ENCODE measurements around the gene SOX12. TPM values are rescaled to one million over a fixed set of nuclear protein-coding genes. Genes with fewer than 3 reads are reported as not detected.

The SOX12 gene
- total RNA-seq, 2 donors from 2014 or later, result 5.3 TPM

DNA sequence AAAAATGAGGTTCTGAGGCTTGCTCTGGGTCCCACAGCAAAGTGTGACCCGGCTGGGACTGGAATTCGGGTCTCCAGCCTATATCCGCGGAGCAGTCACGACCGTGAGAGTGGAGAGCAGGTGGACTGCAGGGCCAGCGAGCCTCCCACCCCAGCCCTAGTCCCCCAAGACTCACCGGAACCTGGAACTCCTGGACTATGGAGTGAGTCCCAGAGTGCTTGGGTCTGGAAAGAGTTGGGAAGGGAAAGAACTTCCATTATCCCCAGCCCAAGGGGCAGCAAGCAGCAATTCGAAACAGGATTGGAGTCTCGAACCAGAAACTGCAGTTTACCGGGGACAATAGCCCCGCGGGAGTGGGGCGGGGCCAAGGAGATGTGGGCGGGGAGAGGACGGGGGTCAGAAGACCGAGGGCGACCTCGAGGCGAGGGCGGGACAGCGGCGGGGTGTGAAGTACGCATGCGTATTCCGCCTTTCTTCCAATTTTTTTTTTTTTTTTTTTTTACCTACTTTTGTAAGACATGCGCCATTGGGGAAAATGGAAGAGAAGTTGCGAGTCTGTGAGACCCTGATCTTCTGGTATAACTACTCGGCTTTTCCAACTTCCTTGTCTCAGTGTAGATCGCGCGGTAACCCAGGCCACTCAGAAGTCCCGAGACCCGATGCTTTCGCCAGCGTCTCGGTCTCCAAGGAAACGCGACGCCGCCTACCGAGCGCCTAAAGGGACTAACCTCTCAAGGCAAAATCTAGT, 35.1 kb upstream of the SOX12 start, which contains the start of gene C20orf96:
Gene C20orf96, minus strand, starts transcription at position 667 of the 748 bp plus-strand sequence. Its CDS starts 140 bp downstream, at position 527.
- no peaks in the 10 kb centered on the region for H3K36me3 ChIP-seq
- H3K27ac ChIP-seq, result peak within 1 kb of the TSS; percentile 77 to 81
- H3K9me3 ChIP-seq, result no peaks in the 10 kb centered on the region
- TF ChIP-seq CTCF (IDR thresholded peaks at IDR 0.05), result peak in 1 of 2 donors; percentile 32
- peaks cover 0 to 18% of the 10 kb centered on the region in 2 donors for H3K4me1 ChIP-seq
- DNase-seq (ENCODE audit: low spot score), result peak; percentile 90
- peak within 1 kb of the TSS; percentile 64 to 66 for H3K4me3 ChIP-seq
- H3K27me3 ChIP-seq, result no peaks in the 10 kb centered on the region

GRCh38 chr20:294602-295001, 30.8 kb upstream of the SOX12 start:
- Histone ChIP-seq H3K4me3 (no peak overlapping the region), H3K36me3 (no peaks in the 10 kb centered on the region), H3K27me3 (no peaks in the 10 kb centered on the region), H3K27ac (no peak overlapping the region), H3K4me1 (peaks cover 0 to 34% of the 10 kb centered on the region in 2 donors), H3K9me3 (no peaks in the 10 kb centered on the region)
- TF ChIP-seq CTCF (IDR thresholded peaks at IDR 0.05), result no peak
- DNase-seq (ENCODE audit: low spot score), result no peak

- no peak overlapping the region for H3K4me3 ChIP-seq
- TF ChIP-seq CTCF (IDR thresholded peaks at IDR 0.05), result no peak
- no peaks in the 10 kb centered on the region for H3K36me3 ChIP-seq
- H3K27ac ChIP-seq, result no peak overlapping the region
- no peaks in the 10 kb centered on the region for H3K9me3 ChIP-seq
- no peaks in the 10 kb centered on the region for H3K27me3 ChIP-seq
- peaks cover 0 to 40% of the 10 kb centered on the region in 2 donors for H3K4me1 ChIP-seq
- DNase-seq (ENCODE audit: low spot score), result no peak
Observed at GRCh38 chr20:295804-296203, 29.5 kb upstream of the SOX12 start.

DNA sequence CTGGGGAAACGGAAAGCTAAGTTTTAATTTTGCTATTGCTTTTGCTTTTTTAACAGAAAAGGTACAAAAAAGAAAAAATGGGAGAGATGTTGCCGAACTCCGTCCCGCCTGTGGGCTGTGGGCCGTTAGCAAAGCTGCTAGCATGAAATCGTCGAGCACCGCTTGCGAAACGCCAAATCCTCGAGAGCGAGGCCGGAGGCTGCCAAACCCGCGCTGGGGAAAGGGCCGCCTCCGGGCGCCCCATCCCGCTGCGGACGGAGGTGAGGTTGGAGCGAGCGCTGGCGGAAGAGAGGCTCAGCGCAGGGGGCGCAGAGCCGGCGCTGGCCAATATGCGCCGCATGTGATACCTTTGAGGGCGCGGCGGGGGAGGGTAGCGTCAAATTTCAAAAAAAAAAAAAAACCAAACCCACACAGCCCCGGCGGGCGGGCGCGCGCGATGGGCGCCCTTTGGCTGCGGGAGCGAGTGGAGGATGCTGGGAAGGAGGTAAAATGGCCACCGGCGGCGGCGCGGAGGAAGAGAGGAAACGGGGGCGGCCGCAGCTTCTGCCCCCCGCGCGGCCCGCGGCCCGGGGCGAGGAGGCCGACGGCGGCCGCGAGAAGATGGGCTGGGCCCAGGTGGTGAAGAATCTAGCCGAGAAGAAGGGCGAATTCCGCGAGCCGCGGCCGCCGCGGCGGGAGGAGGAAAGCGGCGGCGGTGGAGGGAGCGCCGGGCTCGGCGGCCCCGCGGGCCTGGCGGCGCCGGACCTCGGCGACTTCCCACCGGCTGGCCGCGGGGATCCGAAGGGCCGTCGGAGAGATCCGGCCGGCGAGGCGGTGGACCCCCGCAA, 28.0 kb upstream of the SOX12 start, which contains the start of gene ZCCHC3:
Gene ZCCHC3, plus strand, starts transcription at position 473 of the 827 bp plus-strand sequence. Its CDS starts 17 bp downstream, at position 490.
- peaks cover 0 to 39% of the 10 kb centered on the region in 2 donors for H3K4me1 ChIP-seq
- no peaks in the 10 kb centered on the region for H3K27me3 ChIP-seq
- TF ChIP-seq CTCF (IDR thresholded peaks at IDR 0.05), result peak in 1 of 2 donors; percentile 34
- H3K36me3 ChIP-seq, result no peaks in the 10 kb centered on the region
- peak within 1 kb of the TSS; percentile 97 to 98 for H3K27ac ChIP-seq
- peak; percentile 88 for DNase-seq (ENCODE audit: low spot score)
- no peaks in the 10 kb centered on the region for H3K9me3 ChIP-seq
- H3K4me3 ChIP-seq, result peak within 1 kb of the TSS; percentile 87 to 92

- Histone ChIP-seq H3K27me3 (no peaks in the 10 kb centered on the region), H3K36me3 (no peaks in the 10 kb centered on the region), H3K27ac (peak overlapping the region; percentile 97 to 98), H3K4me1 (peaks cover 0 to 39% of the 10 kb centered on the region in 2 donors), H3K4me3 (peak overlapping the region; percentile 87 to 92), H3K9me3 (no peaks in the 10 kb centered on the region)
- peak; percentile 66 for DNase-seq (ENCODE audit: low spot score)
- no peak for TF ChIP-seq CTCF (IDR thresholded peaks at IDR 0.05)
Observed at GRCh38 chr20:297925-298775, 27.2 kb upstream of the SOX12 start.

Data from right atrium auricular region (tissue), 2 donors.